A673 (cell line): ENCODE data around the gene SIRPB2. TPM values are rescaled to one million over a fixed set of nuclear protein-coding genes. Genes with fewer than 3 reads are reported as not detected.

Experiments used
- BruUV-seq: library from RNA; stranded (reverse); fragments of 400-500 nt; replicated peaks from 2 replicates; lab custom pipeline; 2021; lab: Mats Ljungman, UMichigan
- CTCF ChIA-PET: fragments of 300-600 bp; sonication (Branson Sonifier 250); formaldehyde crosslinking; loops from one replicate; lab custom pipeline; 2022; ENCODE audit warnings: antibody characterized with exemption; lab: Charles Lee
- POLR2A ChIA-PET: fragments of 300-600 bp; sonication (Branson Sonifier 250); formaldehyde crosslinking; loops from one replicate; lab custom pipeline; 2022; ENCODE audit warnings: antibody characterized with exemption; ENCODE audit not compliant: low non-redundant PET; lab: Charles Lee
- DNase-seq: peaks from one replicate; pipeline ENCODE4 v3.0.0-alpha.2; 2015; ENCODE audit warnings: low spot score
- H3K27ac ChIP-seq: fragments of 200-600 bp; sonication (generic); 2 replicates; pipeline ENCODE4 v1.5.1; 2016; ENCODE audit warnings: mixed run types, low read depth, mild to moderate bottlenecking, mixed read lengths, antibody characterized with exemption, low read length; ENCODE audit not compliant: poor library complexity, severe bottlenecking
- H3K27me3 ChIP-seq: fragments of 200-600 bp; sonication (generic); replicated peaks from 2 replicates; pipeline ENCODE4 v1.6.1; 2017; ENCODE audit warnings: mixed run types, low read depth, mild to moderate bottlenecking, mixed read lengths, antibody characterized with exemption, low read length; ENCODE audit not compliant: insufficient read depth, poor library complexity
- H3K36me3 ChIP-seq: fragments of 200-600 bp; sonication (generic); 2 replicates; pipeline ENCODE4 v1.6.1; 2016; ENCODE audit warnings: mixed run types, mild to moderate bottlenecking, mixed read lengths, antibody characterized with exemption, low read length; ENCODE audit not compliant: insufficient read depth, poor library complexity, severe bottlenecking
- H3K4me1 ChIP-seq: fragments of 200-600 bp; sonication (generic); 2 replicates; pipeline ENCODE4 v1.6.1; 2017; ENCODE audit warnings: mixed run types, mild to moderate bottlenecking, mixed read lengths, antibody characterized with exemption, low read length; ENCODE audit not compliant: insufficient read depth, poor library complexity, severe bottlenecking
- H3K4me3 ChIP-seq: fragments of 200-600 bp; sonication (generic); 2 replicates; pipeline ENCODE4 v1.5.1; 2016; ENCODE audit warnings: low read depth, mixed run types, mild to moderate bottlenecking, mixed read lengths, low read length; ENCODE audit not compliant: poor library complexity, severe bottlenecking
- H3K9me3 ChIP-seq: fragments of 200-600 bp; sonication (generic); 2 replicates; pipeline ENCODE4 v1.6.1; 2016; ENCODE audit warnings: mixed run types, low read depth, mild to moderate bottlenecking, mixed read lengths, antibody characterized with exemption, low read length; ENCODE audit not compliant: poor library complexity, severe bottlenecking
- EZH2 ChIP-seq: fragments of 200-600 bp; sonication (generic); IDR thresholded peaks from 2 replicates; pipeline ENCODE4 v1.6.1; 2017; ENCODE audit warnings: borderline replicate concordance, low read depth, mild to moderate bottlenecking, mixed read lengths, antibody characterized with exemption, low read length; ENCODE audit not compliant: poor library complexity, severe bottlenecking
- intact Hi-C: fragments of 100-400 bp; cut with micrococcal nuclease; formaldehyde crosslinking; loops from one replicate; pipeline ENCODE4 v1.10.0; 2022; ENCODE audit not compliant: unreplicated experiment
- total RNA-seq: library from RNA; stranded (reverse); gene quantifications from 2 replicates; pipeline ENCODE4 v1.2.3, GENCODE V29; 2021
- TF ChIP-seq, protein P1 (sequence below): fragments of 300-800, 200-600 bp; sonication (generic); conservative IDR thresholded peaks from 2 replicates; pipeline ENCODE4 v1.5.1; 2017; ENCODE audit warnings: low read depth, mild to moderate bottlenecking, antibody characterized with exemption, low read length, moderate library complexity, mixed read lengths

SIRPB2 gene
- total RNA-seq, 1 experiment from 2014 or later: 3.1 TPM

DNA sequence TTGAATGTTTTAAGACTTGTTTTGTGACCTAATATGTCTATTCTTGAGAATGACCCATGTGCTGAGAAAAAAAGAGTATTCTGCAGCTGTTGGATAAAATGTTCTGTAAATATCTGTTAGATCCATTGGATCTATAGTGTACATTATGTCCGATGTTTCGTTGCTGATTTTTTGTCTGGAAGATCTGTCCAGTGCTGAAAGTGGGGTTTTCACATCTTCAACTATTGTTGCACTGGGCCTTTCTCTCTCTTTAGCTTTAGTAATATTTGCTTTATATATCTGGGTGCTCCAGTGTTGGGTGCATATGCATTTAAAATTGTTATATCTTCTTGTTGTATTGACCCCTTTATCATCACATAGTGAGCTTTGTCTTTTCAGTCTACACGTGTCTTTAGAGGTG is 5.7 kb upstream of the SIRPB2 start:
- intact Hi-C loops: no loop called here
- POLR2A ChIA-PET: interaction anchor here (0.7 kb wide), 1 partner anchor 1735 kb away, joined by 10 read pairs; no protein-coding TSS in a partner anchor
- Histone ChIP-seq H3K36me3 (no peaks in the 10 kb centered on the region), H3K4me1 (peaks cover 28% of the 10 kb centered on the region), H3K9me3 (no peaks in the 10 kb centered on the region), H3K27ac (no peak overlapping the region), H3K27me3 (no peaks in the 10 kb centered on the region), H3K4me3 (no peak overlapping the region)
- TF ChIP-seq, protein P1, sequence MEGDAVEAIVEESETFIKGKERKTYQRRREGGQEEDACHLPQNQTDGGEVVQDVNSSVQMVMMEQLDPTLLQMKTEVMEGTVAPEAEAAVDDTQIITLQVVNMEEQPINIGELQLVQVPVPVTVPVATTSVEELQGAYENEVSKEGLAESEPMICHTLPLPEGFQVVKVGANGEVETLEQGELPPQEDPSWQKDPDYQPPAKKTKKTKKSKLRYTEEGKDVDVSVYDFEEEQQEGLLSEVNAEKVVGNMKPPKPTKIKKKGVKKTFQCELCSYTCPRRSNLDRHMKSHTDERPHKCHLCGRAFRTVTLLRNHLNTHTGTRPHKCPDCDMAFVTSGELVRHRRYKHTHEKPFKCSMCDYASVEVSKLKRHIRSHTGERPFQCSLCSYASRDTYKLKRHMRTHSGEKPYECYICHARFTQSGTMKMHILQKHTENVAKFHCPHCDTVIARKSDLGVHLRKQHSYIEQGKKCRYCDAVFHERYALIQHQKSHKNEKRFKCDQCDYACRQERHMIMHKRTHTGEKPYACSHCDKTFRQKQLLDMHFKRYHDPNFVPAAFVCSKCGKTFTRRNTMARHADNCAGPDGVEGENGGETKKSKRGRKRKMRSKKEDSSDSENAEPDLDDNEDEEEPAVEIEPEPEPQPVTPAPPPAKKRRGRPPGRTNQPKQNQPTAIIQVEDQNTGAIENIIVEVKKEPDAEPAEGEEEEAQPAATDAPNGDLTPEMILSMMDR: no peak
- no peak for TF ChIP-seq EZH2
- CTCF ChIA-PET: no interaction called here
- no TSS peak for BruUV-seq
- no peak for DNase-seq

DNA sequence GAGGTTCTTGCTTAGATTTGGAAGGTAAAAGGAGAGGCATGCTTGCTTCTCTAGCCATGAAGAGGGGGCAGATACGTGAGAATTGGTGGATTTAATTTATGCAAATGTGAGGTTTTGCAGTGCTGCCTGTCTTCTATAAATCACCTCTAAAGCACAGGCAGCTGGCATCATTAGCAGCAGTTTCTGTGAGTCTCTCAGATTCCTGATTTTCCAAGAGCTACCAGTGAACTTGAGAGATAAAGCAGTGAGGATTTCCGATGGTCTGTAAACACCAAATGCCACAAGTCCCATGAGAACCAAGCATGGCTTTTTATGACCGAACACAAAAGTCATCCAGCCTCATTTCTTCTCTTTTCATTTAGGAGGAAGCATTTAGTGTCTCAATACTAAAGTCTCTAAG is 3.2 kb upstream of the SIRPB2 start:
- BruUV-seq: no TSS peak
- Histone ChIP-seq H3K27ac (peak overlapping the region; percentile 43), H3K36me3 (no peaks in the 10 kb centered on the region), H3K4me3 (no peak overlapping the region), H3K4me1 (peaks cover 51% of the 10 kb centered on the region), H3K9me3 (no peaks in the 10 kb centered on the region), H3K27me3 (no peaks in the 10 kb centered on the region)
- peak; percentile 62 for DNase-seq
- intact Hi-C loops: no loop called here
- ChIA-PET POLR2A (no interaction called here), CTCF (interaction anchor here (1.0 to 1.1 kb wide), 2 partner anchors 9 to 28 kb away, joined by 3 to 5 read pairs; partner anchors contain the start of gene NSFL1C)
- TF ChIP-seq, protein P1: no peak
- no peak for TF ChIP-seq EZH2

DNA sequence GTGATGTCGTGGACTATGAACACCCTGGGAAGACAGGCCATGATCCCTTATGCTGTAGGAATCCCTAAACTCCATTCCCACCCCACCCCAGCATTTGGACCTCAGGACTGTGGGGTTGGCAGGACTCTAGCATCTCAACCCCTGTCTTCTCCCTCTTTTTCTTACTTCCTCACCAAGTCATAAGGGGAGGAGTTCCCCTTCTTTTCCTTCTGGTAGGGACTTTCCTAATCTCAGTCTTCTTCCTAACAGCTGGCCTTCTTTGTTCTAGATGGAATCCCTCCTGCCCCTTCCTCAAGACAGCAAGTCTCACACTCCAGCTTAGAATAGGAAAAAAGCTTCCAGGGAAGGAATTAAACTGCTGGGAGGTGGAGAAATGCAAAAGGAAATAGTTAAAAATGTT is 2.3 kb upstream of the SIRPB2 start:
- Histone ChIP-seq H3K4me1 (peaks cover 51% of the 10 kb centered on the region), H3K4me3 (no peak overlapping the region), H3K27me3 (no peaks in the 10 kb centered on the region), H3K36me3 (no peaks in the 10 kb centered on the region), H3K9me3 (no peaks in the 10 kb centered on the region), H3K27ac (peak overlapping the region; percentile 43)
- ChIA-PET CTCF (interaction anchor here (1.0 kb wide), 1 partner anchor 27 kb away, joined by 3 read pairs; the partner anchor contains the start of gene NSFL1C), POLR2A (no interaction called here)
- TF ChIP-seq, protein P1: no peak
- no peak for TF ChIP-seq EZH2
- BruUV-seq: no TSS peak
- no peak for DNase-seq
- intact Hi-C loops: no loop called here
